ENCODE measurements around the gene WNT16. TPM values are rescaled to one million over a fixed set of nuclear protein-coding genes. Genes with fewer than 3 reads are reported as not detected.

The WNT16 gene
- total RNA-seq, 1 experiment from 2014 or later = 0.39 TPM

DNA sequence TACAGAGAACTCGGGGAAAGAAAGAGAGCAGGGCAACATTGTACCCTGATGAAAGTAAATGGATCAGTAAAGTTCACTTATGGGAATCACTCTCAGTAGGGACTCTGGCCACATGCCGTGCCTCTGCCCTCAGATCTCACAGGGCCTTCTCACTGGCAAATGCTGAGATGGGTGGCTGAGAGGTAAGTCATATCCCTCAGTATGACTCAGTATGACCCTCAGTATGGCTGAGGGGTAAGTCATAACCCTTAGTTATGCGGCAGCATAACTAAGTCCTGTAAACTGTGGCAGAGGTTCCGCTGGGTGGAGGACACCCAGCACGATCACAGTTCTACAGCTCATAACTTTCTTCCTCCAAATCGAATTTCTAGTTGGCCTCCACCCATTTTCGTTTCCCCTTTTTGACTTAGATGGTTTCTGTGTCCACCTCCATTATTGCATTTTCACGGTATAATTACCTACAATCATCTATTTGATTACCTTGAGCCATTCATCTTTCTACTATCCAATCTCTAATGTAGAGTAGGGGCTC is 26.5 kb upstream of the WNT16 start:
- no TSS peak for BruUV-seq (replicated peaks)
- peak; percentile 80 for ATAC-seq
- TF ChIP-seq TCF7L2 (IDR thresholded peaks at IDR 0.05; ENCODE audit: low read depth, low read length) (no peak), SIN3A (IDR thresholded peaks at IDR 0.05; ENCODE audit: borderline replicate concordance, insufficient read depth, low read depth, low read length) (no peak), REST (IDR thresholded peaks at IDR 0.05; ENCODE audit: insufficient read depth in 1 of 2, low read depth in 2 of 2, low read length in 1 of 2) (no peak)
- TF ChIP-seq, protein P1, sequence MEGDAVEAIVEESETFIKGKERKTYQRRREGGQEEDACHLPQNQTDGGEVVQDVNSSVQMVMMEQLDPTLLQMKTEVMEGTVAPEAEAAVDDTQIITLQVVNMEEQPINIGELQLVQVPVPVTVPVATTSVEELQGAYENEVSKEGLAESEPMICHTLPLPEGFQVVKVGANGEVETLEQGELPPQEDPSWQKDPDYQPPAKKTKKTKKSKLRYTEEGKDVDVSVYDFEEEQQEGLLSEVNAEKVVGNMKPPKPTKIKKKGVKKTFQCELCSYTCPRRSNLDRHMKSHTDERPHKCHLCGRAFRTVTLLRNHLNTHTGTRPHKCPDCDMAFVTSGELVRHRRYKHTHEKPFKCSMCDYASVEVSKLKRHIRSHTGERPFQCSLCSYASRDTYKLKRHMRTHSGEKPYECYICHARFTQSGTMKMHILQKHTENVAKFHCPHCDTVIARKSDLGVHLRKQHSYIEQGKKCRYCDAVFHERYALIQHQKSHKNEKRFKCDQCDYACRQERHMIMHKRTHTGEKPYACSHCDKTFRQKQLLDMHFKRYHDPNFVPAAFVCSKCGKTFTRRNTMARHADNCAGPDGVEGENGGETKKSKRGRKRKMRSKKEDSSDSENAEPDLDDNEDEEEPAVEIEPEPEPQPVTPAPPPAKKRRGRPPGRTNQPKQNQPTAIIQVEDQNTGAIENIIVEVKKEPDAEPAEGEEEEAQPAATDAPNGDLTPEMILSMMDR (IDR thresholded peaks at IDR 0.05) = no peak
- Histone ChIP-seq H3K27ac (ENCODE audit: low read length) (no peak overlapping the region; the same call in 1 of the 2 replicates), H3K9me3 (ENCODE audit: control insufficient read depth, insufficient read depth, low read depth, low read length) (no peaks in the 10 kb centered on the region), H3K4me1 (ENCODE audit: control insufficient read depth, insufficient read depth, low read length) (peaks cover 13% of the 10 kb centered on the region; the same call in 1 of the 2 replicates), H3K36me3 (ENCODE audit: control insufficient read depth, insufficient read depth, low read length) (no peaks in the 10 kb centered on the region), H3K4me3 (ENCODE audit: low read depth in 2 of 2, low read length in 2 of 2) (no peak overlapping the region), H3K27me3 (ENCODE audit: control insufficient read depth, insufficient read depth, low read length) (no peaks in the 10 kb centered on the region)
- peak; percentile 22 for DNase-seq (ENCODE audit: low read depth, low spot score)
- intact Hi-C loops (cut with micrococcal nuclease; ENCODE audit: unreplicated experiment) = no loop called here
- ChIA-PET POLR2A (no interaction called here), CTCF (no interaction called here)
- in situ Hi-C loops (cut with HindIII; ENCODE audit: low pct_unique_long_range_greater_than_20kb, low sequenced_read_pairs) = no loop called here

DNA sequence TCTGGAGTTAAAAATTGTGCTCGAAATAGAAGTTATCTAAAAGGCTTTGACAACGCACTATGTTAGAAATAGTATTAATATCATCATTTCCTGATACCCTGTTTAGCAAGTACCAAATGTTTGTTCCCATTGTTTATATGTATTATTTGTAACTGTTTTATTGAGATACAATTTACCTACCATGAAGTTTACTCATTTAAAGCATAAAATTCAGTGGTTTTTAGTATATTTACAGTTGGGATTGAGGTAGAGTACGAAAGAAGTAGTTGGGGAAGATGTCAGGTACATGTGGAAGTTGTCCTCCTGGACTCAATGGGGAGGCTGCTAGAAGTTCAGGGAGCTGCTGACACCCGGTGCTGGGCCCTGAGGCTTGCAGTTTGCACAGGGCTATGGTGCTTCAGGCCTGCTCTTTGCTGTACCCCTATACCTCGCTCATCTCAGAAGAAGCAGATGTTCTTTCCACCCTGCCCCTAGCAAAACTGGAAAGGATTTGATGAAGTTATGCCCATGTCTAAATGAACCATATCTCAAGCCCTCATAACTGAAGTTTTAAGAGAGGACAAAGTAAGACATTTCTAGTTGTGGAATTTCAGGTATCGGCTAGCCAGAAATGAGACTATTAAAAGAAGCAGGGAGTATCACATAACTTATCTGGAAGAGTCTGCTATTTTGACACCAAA is 25.2 kb upstream of the WNT16 start:
- H3K27ac ChIP-seq (ENCODE audit: low read length) = no peak overlapping the region
- H3K27me3 ChIP-seq (ENCODE audit: control insufficient read depth, insufficient read depth, low read length) = no peaks in the 10 kb centered on the region
- no TSS peak for BruUV-seq (replicated peaks)
- no peak for DNase-seq (ENCODE audit: low read depth, low spot score)
- ChIA-PET CTCF (no interaction called here), POLR2A (no interaction called here)
- in situ Hi-C loops (cut with HindIII; ENCODE audit: low pct_unique_long_range_greater_than_20kb, low sequenced_read_pairs) = no loop called here
- no peaks in the 10 kb centered on the region for H3K36me3 ChIP-seq (ENCODE audit: control insufficient read depth, insufficient read depth, low read length)
- no peak for TF ChIP-seq TCF7L2 (IDR thresholded peaks at IDR 0.05; ENCODE audit: low read depth, low read length)
- no peak for TF ChIP-seq POLR2AphosphoS5 (IDR thresholded peaks at IDR 0.05; ENCODE audit: low read depth, low read length)
- TF ChIP-seq, protein P1 (IDR thresholded peaks at IDR 0.05) = no peak
- TF ChIP-seq SIN3A (IDR thresholded peaks at IDR 0.05; ENCODE audit: borderline replicate concordance, insufficient read depth, low read depth, low read length) = no peak
- no peak for TF ChIP-seq REST (IDR thresholded peaks at IDR 0.05; ENCODE audit: insufficient read depth in 1 of 2, low read depth in 2 of 2, low read length in 1 of 2)
- H3K9me3 ChIP-seq (ENCODE audit: control insufficient read depth, insufficient read depth, low read depth, low read length) = no peaks in the 10 kb centered on the region
- no peak overlapping the region for H3K4me3 ChIP-seq (ENCODE audit: low read depth in 2 of 2, low read length in 2 of 2)
- peaks cover 7% of the 10 kb centered on the region; the same call in 1 of the 2 replicates for H3K4me1 ChIP-seq (ENCODE audit: control insufficient read depth, insufficient read depth, low read length)
- intact Hi-C loops (cut with micrococcal nuclease; ENCODE audit: unreplicated experiment) = no loop called here
- no peak for ATAC-seq
